ENCODE results near the gene CDH11. TPM values are rescaled to one million over a fixed set of nuclear protein-coding genes. Genes with fewer than 3 reads are reported as not detected.

CDH11 gene
- total RNA-seq, 1 experiment from 2014 or later, result 5.4 TPM

GRCh38 chr16:64900019-64900418, 221.8 kb downstream of the CDH11 start:
- H3K27ac Mint-ChIP-seq, result no peak overlapping the region
- WGBS (ENCODE audit: extremely low coverage, insufficient read length, low lambda C conversion rate), result no CpG with 5 or more reads among the region's 2 CpGs

More at GRCh38 chr16:64900019-64900418, 221.8 kb downstream of the CDH11 start:
- Mint-ChIP-seq H3K27me3 (ENCODE audit: low read depth) (no peaks in the 10 kb centered on the region), H3K4me3 (no peak overlapping the region), H3K9me3 (no peaks in the 10 kb centered on the region), H3K4me1 (no peaks in the 10 kb centered on the region), H3K36me3 (ENCODE audit: insufficient read depth in 1 of 3, low read depth in 3 of 3) (no peaks in the 10 kb centered on the region)
- Histone ChIP-seq H3K4me1 (ENCODE audit: insufficient read depth, low read length) (no peaks in the 10 kb centered on the region), H2AFZ (ENCODE audit: low read length) (no peak overlapping the region), H3K18ac (ENCODE audit: insufficient read length, low read depth, low read length) (no peak overlapping the region), H2BK120ac (ENCODE audit: low read depth, low read length, poor library complexity, severe bottlenecking) (no peak overlapping the region), H4K91ac (ENCODE audit: insufficient read length, low read depth, low read length) (no peak overlapping the region), H3K79me2 (ENCODE audit: insufficient read depth, low read length) (no peaks in the 10 kb centered on the region), H2BK12ac (ENCODE audit: insufficient read length, low read depth, low read length) (no peak overlapping the region), H2BK15ac (ENCODE audit: low read depth, low read length) (no peak overlapping the region), H2BK5ac (ENCODE audit: insufficient read length, low read length) (no peak overlapping the region), H4K20me1 (ENCODE audit: control insufficient read depth, insufficient read depth, insufficient read length) (no peaks in the 10 kb centered on the region), H4K8ac (replicated peaks; ENCODE audit: insufficient read length, low read depth, low read length) (no peak overlapping the region), H3T11ph (ENCODE audit: low read length) (no peak overlapping the region), H4K5ac (ENCODE audit: insufficient read length, low read depth, low read length) (no peak overlapping the region), H3K9ac (ENCODE audit: extremely low read depth, insufficient read length, low read length) (no peak overlapping the region), H3K23me2 (ENCODE audit: insufficient read length, low read depth, low read length, poor library complexity, severe bottlenecking) (no peaks in the 10 kb centered on the region), H3K4ac (ENCODE audit: low read depth, low read length) (no peak overlapping the region), H3K9me3 (ENCODE audit: control insufficient read depth, low read depth, low read length) (no peaks in the 10 kb centered on the region), H3K27me3 (ENCODE audit: insufficient read depth, low read length) (no peaks in the 10 kb centered on the region), H3K56ac (ENCODE audit: insufficient read length, low read depth, low read length) (no peak overlapping the region), H3K14ac (ENCODE audit: insufficient read depth, low read length) (no peak overlapping the region), H3K23ac (ENCODE audit: insufficient read length, low read depth, low read length) (no peak overlapping the region), H2AK5ac (ENCODE audit: insufficient read length, low read length) (no peak overlapping the region), H3K79me1 (ENCODE audit: insufficient read depth, low read depth, low read length, poor library complexity, severe bottlenecking) (no peaks in the 10 kb centered on the region), H2BK20ac (ENCODE audit: low read depth, low read length, poor library complexity, severe bottlenecking) (no peak overlapping the region), H3K4me2 (ENCODE audit: insufficient read depth, insufficient read length, low read length) (no peak overlapping the region), H3K27ac (ENCODE audit: insufficient read length, low read depth, low read length) (no peak overlapping the region)
- no peak for DNase-seq
- TF ChIP-seq CTCF (conservative IDR thresholded peaks at IDR 0.05), result no peak
